KMS-11 (cell line): ENCODE data around the gene TTLL11.

Experiments
- H2AFZ ChIP-seq: fragments of 200-600 bp; sonication (generic); 2 replicates; pipeline ENCODE4 v1.6.1; 2016; ENCODE audit warnings: antibody characterized with exemption, mixed run types, low read depth
- H3K27ac ChIP-seq: fragments of 200-600 bp; sonication (generic); 2 replicates; pipeline ENCODE4 v1.6.1; 2016; ENCODE audit warnings: mild to moderate bottlenecking, mixed run types
- H3K27me3 ChIP-seq: fragments of 200-600 bp; sonication (generic); 2 replicates; pipeline ENCODE4 v1.6.1; 2017; ENCODE audit warnings: mild to moderate bottlenecking, low read depth, mixed run types, moderate library complexity; ENCODE audit not compliant: insufficient read depth
- H3K36me3 ChIP-seq: fragments of 200-600 bp; sonication (generic); 2 replicates; pipeline ENCODE4 v1.6.1; 2017; ENCODE audit warnings: mild to moderate bottlenecking, mixed run types; ENCODE audit not compliant: insufficient read depth
- H3K4me1 ChIP-seq: fragments of 200-600 bp; sonication (generic); 2 replicates; pipeline ENCODE4 v1.6.1; 2016; ENCODE audit warnings: mild to moderate bottlenecking, low read depth, mixed run types; ENCODE audit not compliant: poor library complexity, severe bottlenecking
- H3K4me2 ChIP-seq: fragments of 200-600 bp; sonication (generic); 2 replicates; pipeline ENCODE4 v1.7.0; 2016; ENCODE audit warnings: mild to moderate bottlenecking, mixed run types
- H3K4me3 ChIP-seq: fragments of 200-600 bp; sonication (generic); IDR thresholded peaks from 2 replicates; pipeline ENCODE4 v1.6.1; 2017; ENCODE audit warnings: low read depth, low read length, mixed read lengths; ENCODE audit not compliant: insufficient read depth
- H3K79me2 ChIP-seq: fragments of 200-600 bp; sonication (generic); 2 replicates; pipeline ENCODE4 v1.6.1; 2016; ENCODE audit warnings: low read depth, mixed run types; ENCODE audit not compliant: insufficient read depth
- H3K9ac ChIP-seq: fragments of 200-600 bp; sonication (generic); 2 replicates; pipeline ENCODE4 v1.6.1; 2016; ENCODE audit warnings: mild to moderate bottlenecking, mixed run types
- H4K20me1 ChIP-seq: fragments of 200-600 bp; sonication (generic); 2 replicates; pipeline ENCODE4 v1.6.1; 2016; ENCODE audit warnings: mild to moderate bottlenecking, mixed run types; ENCODE audit not compliant: insufficient read depth
- TF ChIP-seq, protein P1 (sequence below): fragments of 200-600 bp; sonication (generic); conservative IDR thresholded peaks from 2 replicates; pipeline ENCODE4 v1.6.1; 2017; ENCODE audit warnings: low read depth, mild to moderate bottlenecking, antibody characterized with exemption, low read length, moderate library complexity, mixed read lengths

The TTLL11 gene

DNA sequence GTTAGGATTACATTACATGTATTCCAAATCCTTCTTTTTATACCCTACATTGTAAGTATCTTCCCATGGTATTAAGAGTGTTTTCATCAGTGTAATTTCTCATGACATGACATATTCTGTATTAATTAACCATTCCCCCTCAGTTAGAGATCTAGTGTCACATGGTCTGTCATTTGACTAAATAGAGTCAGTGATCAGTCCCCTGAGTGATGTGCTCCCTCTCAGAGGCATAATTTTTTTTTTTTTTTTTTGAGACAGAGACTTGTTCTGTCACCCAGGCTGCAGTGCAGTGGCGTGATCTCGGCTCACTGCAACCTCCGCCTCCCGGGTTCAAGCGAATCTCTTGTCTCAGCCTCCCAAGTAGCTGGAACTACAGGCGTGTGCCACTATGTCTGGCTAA lies 218.6 kb downstream of the TTLL11 start:
- H4K20me1 ChIP-seq = no peaks in the 10 kb centered on the region

DNA sequence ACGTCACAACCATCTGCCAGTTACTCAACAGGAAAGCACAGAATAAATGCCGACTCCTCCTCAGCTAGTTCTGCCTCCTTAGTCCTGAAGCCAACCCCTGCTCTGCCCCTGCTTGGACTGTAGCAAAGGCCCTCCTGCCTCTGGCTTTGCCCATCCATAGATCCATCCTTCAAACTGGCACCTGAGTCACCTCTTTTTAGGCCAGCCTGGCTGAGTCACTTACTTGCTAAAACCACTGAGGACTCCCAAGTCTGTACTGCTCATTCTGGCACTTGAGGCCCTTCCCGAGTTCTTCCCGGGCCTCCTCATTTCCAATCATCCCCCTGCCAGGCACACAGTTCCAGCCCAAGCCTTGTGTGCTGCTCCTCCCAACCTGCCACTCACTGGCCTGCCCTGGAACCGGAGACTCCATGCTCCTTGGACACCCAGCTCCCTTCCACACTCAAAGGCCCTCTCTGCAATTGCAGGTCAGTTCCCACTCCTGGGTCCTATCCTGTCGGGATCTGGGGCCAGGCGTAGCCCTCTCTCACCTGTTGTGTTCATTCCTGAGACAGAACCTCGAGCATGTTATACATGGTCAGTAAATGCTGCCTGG lies 221.6 kb downstream of the TTLL11 start:
- Histone ChIP-seq H3K9ac (no peak overlapping the region), H3K27me3 (no peaks in the 10 kb centered on the region), H3K36me3 (no peaks in the 10 kb centered on the region), H3K79me2 (no peaks in the 10 kb centered on the region), H3K4me2 (no peak overlapping the region), H4K20me1 (no peaks in the 10 kb centered on the region), H2AFZ (no peak overlapping the region), H3K4me1 (no peaks in the 10 kb centered on the region), H3K27ac (no peak overlapping the region), H3K4me3 (no peak overlapping the region)
- TF ChIP-seq, protein P1, sequence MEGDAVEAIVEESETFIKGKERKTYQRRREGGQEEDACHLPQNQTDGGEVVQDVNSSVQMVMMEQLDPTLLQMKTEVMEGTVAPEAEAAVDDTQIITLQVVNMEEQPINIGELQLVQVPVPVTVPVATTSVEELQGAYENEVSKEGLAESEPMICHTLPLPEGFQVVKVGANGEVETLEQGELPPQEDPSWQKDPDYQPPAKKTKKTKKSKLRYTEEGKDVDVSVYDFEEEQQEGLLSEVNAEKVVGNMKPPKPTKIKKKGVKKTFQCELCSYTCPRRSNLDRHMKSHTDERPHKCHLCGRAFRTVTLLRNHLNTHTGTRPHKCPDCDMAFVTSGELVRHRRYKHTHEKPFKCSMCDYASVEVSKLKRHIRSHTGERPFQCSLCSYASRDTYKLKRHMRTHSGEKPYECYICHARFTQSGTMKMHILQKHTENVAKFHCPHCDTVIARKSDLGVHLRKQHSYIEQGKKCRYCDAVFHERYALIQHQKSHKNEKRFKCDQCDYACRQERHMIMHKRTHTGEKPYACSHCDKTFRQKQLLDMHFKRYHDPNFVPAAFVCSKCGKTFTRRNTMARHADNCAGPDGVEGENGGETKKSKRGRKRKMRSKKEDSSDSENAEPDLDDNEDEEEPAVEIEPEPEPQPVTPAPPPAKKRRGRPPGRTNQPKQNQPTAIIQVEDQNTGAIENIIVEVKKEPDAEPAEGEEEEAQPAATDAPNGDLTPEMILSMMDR = no peak

More for the DNA sequence above, 218.6 kb downstream of the TTLL11 start:
- H3K9ac ChIP-seq = no peak overlapping the region
- no peak overlapping the region for H3K4me3 ChIP-seq
- H3K79me2 ChIP-seq = no peaks in the 10 kb centered on the region
- TF ChIP-seq, protein P1 = no peak
- H3K27me3 ChIP-seq = no peaks in the 10 kb centered on the region
- no peaks in the 10 kb centered on the region for H3K36me3 ChIP-seq
- no peak overlapping the region for H3K4me2 ChIP-seq
- H3K27ac ChIP-seq = no peak overlapping the region
- H3K4me1 ChIP-seq = no peaks in the 10 kb centered on the region
- no peak overlapping the region for H2AFZ ChIP-seq

DNA sequence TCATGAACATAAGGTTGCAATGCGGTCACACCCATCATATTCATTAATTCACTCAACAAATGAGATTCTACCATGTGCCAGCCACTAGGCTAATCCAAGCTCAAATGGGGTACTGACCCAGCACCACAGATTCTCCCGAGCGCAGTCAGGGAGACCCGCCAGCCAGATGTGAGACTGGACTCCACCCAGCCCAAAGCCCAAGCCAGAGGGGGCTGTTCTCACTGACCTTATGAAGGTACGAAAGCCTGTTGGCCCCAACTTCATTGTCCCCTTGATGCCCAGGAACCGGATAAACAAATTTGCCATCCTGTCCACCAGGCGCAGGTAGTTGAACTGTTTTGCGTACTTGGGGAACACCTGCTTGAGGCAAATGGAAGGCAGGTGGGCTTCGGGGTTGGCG lies 222.8 kb downstream of the TTLL11 start:
- Histone ChIP-seq H3K4me2 (no peak overlapping the region), H3K27ac (no peak overlapping the region), H3K79me2 (no peaks in the 10 kb centered on the region), H3K4me3 (no peak overlapping the region), H3K27me3 (no peaks in the 10 kb centered on the region), H3K9ac (no peak overlapping the region), H3K36me3 (no peaks in the 10 kb centered on the region), H3K4me1 (no peaks in the 10 kb centered on the region), H2AFZ (no peak overlapping the region), H4K20me1 (no peaks in the 10 kb centered on the region)
- TF ChIP-seq, protein P1 = no peak

GRCh38 chr9:121868626-121869025 lies 224.5 kb downstream of the TTLL11 start:
- TF ChIP-seq, protein P1 = no peak
- Histone ChIP-seq H3K36me3 (no peaks in the 10 kb centered on the region), H4K20me1 (no peaks in the 10 kb centered on the region), H3K4me2 (no peak overlapping the region), H3K4me1 (no peaks in the 10 kb centered on the region), H2AFZ (no peak overlapping the region), H3K79me2 (no peaks in the 10 kb centered on the region), H3K4me3 (no peak overlapping the region), H3K9ac (no peak overlapping the region), H3K27me3 (no peaks in the 10 kb centered on the region), H3K27ac (no peak overlapping the region)
